ENCODE data around the gene TNNI2. TPM values are rescaled to one million over a fixed set of nuclear protein-coding genes. Genes with fewer than 3 reads are reported as not detected.

The TNNI2 gene
- total RNA-seq, 1 experiment from 2014 or later, result not detected

GRCh38 chr11:1844221-1845094 is 5.7 kb downstream of the TNNI2 start:
- Histone ChIP-seq H2BK20ac (ENCODE audit: low read depth, low read length, poor library complexity, severe bottlenecking) (no peak overlapping the region), H3K14ac (ENCODE audit: insufficient read depth, low read length) (no peak overlapping the region; the same call in 1 of the 2 replicates), H3K79me2 (ENCODE audit: insufficient read depth, low read length) (no peaks in the 10 kb centered on the region), H3K9ac (ENCODE audit: extremely low read depth, insufficient read length, low read length) (no peak overlapping the region), H2BK5ac (ENCODE audit: insufficient read length, low read length) (no peak overlapping the region), H2AFZ (ENCODE audit: low read length) (no peak overlapping the region), H3K9me3 (ENCODE audit: control insufficient read depth, low read depth, low read length) (no peaks in the 10 kb centered on the region), H3K23ac (ENCODE audit: insufficient read length, low read depth, low read length) (no peak overlapping the region), H4K5ac (ENCODE audit: insufficient read length, low read depth, low read length) (no peak overlapping the region), H3K27ac (ENCODE audit: insufficient read length, low read depth, low read length) (no peak overlapping the region), H3K27me3 (ENCODE audit: insufficient read depth, low read length) (no peaks in the 10 kb centered on the region), H4K91ac (ENCODE audit: insufficient read length, low read depth, low read length) (no peak overlapping the region), H3K4ac (ENCODE audit: low read depth, low read length) (no peak overlapping the region), H2BK15ac (ENCODE audit: low read depth, low read length) (no peak overlapping the region), H3K4me1 (ENCODE audit: insufficient read depth, low read length) (no peaks in the 10 kb centered on the region), H3K23me2 (ENCODE audit: insufficient read length, low read depth, low read length, poor library complexity, severe bottlenecking) (no peaks in the 10 kb centered on the region), H3K18ac (ENCODE audit: insufficient read length, low read depth, low read length) (peak overlapping the region; percentile 18), H2BK12ac (ENCODE audit: insufficient read length, low read depth, low read length) (no peak overlapping the region), H4K20me1 (ENCODE audit: control insufficient read depth, insufficient read depth, insufficient read length) (no peaks in the 10 kb centered on the region), H2BK120ac (ENCODE audit: low read depth, low read length, poor library complexity, severe bottlenecking) (no peak overlapping the region), H3K56ac (ENCODE audit: insufficient read length, low read depth, low read length) (no peak overlapping the region), H3K4me2 (ENCODE audit: insufficient read depth, insufficient read length, low read length) (no peak overlapping the region), H3T11ph (ENCODE audit: low read length) (no peak overlapping the region), H2AK5ac (ENCODE audit: insufficient read length, low read length) (no peak overlapping the region), H4K8ac (replicated peaks; ENCODE audit: insufficient read length, low read depth, low read length) (no peak overlapping the region), H3K79me1 (ENCODE audit: insufficient read depth, low read depth, low read length, poor library complexity, severe bottlenecking) (no peaks in the 10 kb centered on the region)
- Mint-ChIP-seq H3K4me3 (no peak overlapping the region), H3K36me3 (ENCODE audit: insufficient read depth in 1 of 3, low read depth in 3 of 3) (no peaks in the 10 kb centered on the region), H3K9me3 (no peaks in the 10 kb centered on the region), H3K27me3 (ENCODE audit: low read depth) (peaks cover 22% of the 10 kb centered on the region), H3K4me1 (peaks cover 0 to 4% of the 10 kb centered on the region in 2 experiments; a peak in 2 of 4 replicates), H3K27ac (no peak overlapping the region)
- no CpG with 5 or more reads among the region's 23 CpGs for WGBS (ENCODE audit: extremely low coverage, insufficient read length, low lambda C conversion rate)
- TF ChIP-seq CTCF (conservative IDR thresholded peaks at IDR 0.05), result no peak
- DNase-seq, result no peak

Data from H9 (cell line).